HG03045 (cell line): ENCODE measurements around the gene UBE2Q2.
"Not testable (repeated sequence)": the region's sequence is repeated elsewhere in the genome, so short reads cannot be mapped to it uniquely, and the experiment has no call there.

Source experiments
- ATAC-seq: cut with Tn5 transposase; IDR thresholded peaks from one replicate; pipeline ENCODE4 v1.9.1; 2021; ENCODE audit warnings: mild to moderate bottlenecking, moderate library complexity; ENCODE audit not compliant: unreplicated experiment

Gene UBE2Q2

DNA sequence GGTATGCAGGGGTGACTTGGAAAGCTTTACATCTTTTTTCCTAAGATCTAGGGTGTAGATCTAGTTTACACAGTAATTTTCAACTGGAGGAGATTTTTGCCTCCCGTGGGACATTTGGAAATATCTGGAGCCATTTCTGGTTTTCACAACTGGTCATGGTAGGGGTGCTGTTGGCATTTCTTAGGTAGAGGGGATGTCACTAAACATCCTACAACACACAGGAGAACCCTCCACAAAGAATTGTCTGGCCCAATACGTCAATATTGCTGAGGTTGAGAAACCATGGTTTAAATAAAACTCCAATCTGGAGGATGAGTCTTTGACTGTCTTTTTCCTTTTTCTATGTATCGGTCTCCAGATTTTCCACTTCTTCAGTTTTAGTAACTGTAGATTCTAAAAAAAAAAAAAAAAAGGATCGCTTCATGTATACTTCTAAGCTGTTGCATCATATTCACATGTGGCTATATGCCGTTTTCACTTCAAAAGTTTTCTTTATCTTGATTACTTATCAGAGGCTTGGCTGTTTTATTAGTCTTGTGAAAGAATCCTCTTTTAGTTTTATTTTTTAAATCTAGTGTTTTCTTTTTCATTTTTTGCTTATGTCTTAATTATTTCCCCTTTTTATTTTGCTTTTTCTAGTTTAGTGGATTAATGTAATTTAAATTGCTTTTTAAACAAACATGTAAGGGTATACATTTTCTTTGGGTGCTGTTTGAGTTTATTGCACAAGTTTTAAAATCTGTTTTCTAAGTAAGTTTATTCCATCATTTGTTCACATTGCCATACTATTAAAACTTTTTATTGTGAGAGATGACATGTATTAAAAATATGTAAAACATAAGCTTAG lies 21.2 kb downstream of the UBE2Q2 start:
- no peak for ATAC-seq

DNA sequence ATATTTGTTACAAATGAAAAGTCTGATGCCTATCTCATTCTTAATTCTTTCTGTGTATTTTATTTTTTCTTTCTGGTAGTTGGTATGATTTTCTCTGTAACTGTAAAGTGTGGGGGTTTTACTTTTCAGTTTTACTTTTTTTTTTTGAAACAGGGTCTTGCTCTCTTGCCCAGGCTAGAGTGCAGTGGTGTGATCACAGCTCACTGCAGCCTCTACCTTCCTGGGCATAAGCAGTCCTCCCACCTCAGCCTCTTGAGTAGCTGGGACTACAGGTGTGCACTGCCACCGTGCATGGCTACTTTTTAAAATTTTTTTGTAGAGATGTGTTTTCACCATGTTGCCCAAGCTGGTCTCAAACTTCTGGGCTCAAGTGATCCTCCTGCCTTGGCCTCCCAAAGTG lies 22.8 kb downstream of the UBE2Q2 start:
- not testable (repeated sequence) for ATAC-seq

DNA sequence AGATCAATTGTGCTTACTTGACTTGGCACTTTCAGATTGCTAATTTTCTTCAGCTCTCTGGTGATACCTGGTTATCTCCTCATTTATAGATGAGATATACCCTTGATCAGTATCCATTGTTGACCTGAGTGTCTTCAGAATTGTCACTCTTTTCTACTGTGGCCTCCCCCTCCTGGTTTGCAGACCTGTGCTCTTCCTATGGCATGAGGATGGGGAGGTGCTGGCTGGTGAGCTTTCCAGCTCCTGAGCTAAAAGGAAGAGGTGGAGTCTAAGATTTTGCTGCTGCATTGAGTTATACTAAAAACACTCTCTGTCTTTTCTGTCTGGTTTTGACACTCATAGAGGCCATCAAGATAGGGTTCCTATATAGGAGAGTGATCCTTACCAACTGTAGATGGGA lies 23.7 kb downstream of the UBE2Q2 start:
- ATAC-seq, result no peak

DNA sequence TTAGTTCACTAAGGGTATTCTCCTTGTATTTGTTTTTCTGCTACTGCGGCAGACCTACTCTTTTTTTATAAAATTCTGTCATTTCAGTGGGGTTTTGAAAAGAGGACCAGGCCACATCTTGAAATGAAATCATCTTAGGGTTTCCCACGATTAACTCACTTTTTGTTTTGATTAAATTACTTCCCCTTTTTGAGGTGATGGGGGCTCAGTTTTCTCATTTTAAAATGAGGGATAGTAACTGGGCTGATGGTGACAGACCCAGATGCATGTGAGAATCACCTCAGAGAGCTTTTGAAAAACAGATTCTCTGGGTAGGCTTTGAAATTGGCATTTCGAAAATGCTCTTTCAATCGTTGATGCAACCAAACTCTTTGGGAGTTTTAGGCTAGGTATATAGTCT lies 24.2 kb downstream of the UBE2Q2 start:
- ATAC-seq, result no peak

DNA sequence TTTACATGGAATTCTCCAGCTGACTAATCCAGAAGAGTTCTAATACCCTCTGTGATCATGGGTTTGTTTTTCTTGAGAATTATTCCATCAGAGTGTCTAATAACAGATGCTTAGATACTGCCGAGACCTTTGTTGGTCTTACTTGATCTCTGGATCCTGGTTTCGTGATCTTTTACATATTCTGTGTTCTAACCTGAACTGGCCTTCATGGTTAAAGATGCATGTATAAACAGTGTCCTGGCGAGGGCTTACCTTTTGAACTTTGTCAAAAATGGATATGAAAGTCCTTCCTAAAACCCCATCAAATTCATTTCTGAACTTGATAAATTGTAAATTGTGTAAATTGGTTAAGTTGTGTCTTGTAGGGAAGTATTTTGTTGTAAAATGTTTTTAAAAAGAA lies 24.8 kb downstream of the UBE2Q2 start:
- no peak for ATAC-seq

DNA sequence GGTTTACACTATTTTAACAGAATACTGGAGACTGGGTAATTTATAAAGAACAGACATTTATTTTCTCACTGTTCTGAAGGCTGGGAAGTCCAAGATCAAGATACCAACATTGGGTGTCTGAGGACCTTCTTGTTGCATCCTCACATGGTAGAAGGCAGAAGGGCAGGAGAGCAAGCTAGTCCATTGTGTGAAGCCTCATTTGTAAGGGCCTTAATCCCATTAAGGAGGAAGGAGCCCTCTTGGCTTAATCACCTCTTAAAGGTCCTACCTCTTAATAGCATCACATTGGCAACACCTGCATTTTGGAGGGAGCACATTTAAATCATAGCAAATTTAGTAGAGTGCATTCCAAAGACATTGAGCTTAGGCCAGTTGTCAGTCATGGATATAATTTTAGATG lies 26.2 kb downstream of the UBE2Q2 start:
- ATAC-seq, result no peak

DNA sequence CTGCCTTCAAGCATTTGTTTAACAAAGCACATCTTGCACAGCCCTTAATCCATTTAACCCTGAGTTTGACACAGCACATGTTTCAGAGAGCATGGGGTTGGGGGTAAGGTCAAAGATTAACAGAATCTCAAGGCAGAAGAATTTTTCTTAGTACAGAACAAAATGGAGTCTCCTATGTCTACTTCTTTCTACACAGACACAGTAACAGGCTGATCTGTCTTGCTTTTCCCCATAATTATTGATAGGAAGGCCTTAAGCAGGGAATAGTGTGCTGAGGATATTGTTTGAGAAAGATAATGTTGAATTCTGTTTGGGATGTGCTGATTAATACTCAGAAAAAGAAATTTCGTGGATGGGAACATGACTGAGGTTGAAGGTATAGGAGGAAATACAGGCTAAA lies 28.3 kb downstream of the UBE2Q2 start:
- not testable (repeated sequence) for ATAC-seq

DNA sequence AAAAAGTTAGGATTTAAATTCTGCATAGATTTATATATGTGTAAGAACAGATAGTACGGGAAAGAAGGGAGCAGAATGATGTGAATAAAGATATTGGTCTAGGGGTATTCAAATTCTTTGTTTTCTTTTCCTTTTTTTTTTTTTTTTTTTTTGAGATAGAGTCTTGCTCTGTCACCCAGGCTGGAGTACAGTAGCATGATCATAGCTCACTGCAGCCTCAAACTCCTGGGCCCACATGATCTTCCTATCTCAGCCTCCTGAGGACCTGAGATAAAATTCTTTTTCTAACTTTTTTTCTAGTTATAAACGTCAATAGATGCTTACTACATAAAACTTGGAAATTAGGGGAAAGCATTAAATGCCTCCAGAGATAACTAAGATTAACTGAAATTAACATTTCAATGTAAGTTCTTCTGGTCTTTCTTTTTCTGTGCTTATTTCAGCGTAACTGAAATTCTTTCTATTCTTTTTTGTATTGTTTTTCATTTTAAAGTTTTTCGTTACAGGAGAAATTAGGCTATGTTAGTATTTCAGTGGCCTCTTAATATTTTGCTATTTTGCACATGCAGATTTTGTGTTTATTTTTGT lies 29.2 kb downstream of the UBE2Q2 start:
- ATAC-seq, result no peak

DNA sequence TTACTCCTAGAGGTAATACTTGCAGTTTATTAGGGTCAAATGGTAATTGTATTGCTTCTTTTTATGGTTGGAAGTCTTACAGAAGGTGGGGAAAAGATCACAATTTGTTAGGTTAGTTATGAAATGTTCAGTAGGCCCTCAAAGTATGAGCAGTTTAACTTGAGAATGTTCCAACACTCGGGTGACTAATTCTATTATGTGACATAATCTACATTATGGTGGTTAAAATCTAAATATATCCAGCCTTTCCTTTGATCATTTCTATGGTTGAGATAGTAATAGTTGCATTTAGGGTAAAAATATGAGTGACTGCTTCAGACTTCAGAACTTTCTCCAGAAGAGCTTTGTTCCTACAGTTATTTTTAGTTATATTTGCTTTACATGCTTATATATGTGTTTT lies 40.8 kb downstream of the UBE2Q2 start:
- ATAC-seq, result no peak

DNA sequence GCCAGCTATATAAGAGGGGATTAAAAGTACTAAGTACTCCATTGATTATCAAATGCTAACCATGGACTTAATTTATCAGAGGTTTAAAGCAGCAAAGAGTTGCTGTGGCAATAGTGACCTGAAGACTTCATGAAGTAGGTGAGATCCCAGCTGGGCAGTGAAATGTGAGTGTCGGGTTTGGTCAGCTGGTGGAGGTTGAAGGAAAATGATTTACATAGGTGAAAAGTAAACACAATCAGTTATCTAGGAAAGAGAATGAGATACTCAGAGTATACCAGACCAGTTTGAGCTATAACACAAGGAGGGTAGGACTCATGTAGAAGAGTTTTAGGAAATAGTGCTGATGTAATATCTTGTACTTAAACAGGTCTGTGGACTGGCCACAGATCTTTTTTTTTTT lies 43.9 kb downstream of the UBE2Q2 start:
- no peak for ATAC-seq

DNA sequence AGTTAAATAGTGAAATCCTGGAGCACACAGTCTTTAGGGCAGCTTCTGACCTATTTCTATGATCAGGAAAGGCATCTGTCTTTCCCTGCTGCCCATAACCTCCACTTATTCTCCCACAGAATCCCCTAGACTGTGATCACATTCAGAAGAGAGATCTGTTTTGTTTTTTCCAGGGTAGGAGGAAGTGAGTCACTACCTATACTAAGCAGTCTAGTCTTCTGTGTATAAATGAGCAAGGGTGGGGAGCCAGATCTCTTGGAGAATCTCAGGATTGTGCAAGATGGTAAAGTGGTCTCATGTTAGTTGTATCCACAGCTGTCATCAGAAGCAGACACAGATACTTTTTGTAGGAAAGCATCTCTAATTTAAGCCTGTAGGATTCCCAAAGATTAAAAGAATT lies 48.6 kb downstream of the UBE2Q2 start:
- ATAC-seq, result no peak

DNA sequence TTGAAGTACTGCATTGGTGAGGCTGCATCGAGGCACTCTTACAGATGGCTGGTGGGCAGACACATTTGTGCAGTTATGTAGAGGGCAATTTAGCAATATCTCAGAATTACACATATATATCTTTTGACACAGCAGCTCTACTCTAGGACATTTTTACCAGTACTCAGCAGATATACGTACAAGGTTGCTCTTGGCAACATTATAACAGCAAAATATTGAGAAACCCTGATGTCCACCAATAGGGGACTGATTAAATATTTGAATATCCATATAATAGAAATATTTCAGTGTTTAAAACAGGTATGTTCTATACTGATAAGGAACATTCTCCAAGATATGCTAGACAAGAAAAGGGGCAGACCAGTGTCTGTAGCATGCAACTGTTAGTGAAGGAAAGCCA lies 52.5 kb downstream of the UBE2Q2 start:
- ATAC-seq, result no peak

DNA sequence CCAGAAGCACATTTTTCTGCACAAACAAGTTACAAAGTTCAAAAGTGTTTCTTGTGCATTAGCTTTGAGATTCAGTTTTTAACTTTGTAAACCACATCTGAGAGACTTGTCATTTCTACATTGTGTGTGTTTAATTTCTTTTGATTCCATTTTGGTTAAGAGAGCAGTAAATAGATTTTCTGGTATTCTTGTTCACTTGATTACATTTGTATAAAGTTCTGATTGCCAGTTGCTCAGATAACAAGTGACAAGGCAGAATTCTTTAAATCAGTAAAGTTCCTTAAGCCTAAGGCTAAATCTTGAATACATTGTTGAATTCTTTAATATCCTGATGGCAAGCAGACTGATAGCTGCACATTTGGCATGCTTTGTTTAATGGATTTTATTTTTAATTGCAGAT lies 57.3 kb downstream of the UBE2Q2 start:
- ATAC-seq, result no peak

DNA sequence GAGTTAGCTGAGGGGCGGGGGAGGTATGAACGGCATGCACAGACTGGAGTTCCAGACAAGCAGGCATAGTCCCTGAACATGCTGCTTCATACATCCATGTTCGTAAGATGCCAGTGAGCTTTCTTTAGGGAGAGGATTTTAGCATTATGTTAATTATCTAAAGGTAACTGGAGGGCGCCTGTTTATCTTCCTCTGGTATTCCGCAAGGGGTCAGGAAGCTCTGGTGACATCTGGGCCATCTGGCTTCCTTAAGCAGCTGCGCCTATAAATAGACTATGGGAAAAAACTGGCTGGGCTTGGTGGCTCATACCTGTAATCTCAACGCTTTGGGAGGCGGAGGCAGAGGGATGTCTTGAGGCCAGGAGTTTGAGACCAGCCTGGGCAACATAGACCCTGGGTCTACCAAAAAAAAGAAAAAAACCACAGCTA lies 58.9 kb downstream of the UBE2Q2 start:
- no peak for ATAC-seq

DNA sequence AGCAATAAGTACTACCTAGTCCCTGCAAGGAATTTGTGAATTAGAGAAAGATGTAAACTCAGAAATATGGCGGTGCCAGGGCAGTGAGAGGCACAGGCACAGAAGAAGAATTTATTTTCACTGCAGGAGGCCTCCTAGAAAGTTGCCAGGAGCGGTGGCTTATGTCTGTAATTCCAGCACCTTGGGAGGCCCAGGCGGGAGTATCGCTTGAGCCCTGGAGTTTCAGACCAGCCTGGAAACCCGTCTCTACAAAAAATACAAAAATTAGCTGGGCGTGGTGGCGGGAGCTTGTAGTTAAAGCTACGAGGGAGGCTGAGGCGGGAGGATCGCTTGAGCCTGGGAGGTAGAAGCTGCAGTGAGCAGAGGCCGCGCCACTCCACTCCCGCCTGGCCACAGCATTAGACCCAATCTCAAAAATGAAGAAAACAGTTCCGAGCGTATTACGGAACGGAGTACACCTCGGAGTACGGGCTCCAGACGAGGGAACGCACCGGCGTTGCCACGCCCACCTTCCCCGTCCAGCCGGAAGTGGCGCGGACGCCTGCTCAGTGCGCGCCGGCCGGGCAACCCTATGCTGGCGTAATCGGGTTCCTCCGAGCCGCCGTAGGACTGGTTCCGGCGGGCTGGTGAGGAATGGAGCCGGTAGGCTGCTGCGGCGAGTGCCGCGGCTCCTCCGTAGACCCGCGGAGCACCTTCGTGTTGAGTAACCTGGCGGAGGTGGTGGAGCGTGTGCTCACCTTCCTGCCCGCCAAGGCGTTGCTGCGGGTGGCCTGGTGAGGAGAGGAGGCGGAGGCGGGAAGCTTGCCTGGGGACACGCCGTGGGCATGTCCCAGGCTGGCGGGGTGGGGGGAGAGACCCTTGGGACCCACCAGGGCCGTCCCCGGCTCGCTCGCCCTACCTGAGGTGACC lies 60.3 kb downstream of the UBE2Q2 start, which contains the start of gene FBXO22:
TSS of gene FBXO22 (plus strand) at position 548 of the 909 bp plus-strand sequence. CDS start at position 634, 86 bp downstream.
- peak; percentile 88 for ATAC-seq

DNA sequence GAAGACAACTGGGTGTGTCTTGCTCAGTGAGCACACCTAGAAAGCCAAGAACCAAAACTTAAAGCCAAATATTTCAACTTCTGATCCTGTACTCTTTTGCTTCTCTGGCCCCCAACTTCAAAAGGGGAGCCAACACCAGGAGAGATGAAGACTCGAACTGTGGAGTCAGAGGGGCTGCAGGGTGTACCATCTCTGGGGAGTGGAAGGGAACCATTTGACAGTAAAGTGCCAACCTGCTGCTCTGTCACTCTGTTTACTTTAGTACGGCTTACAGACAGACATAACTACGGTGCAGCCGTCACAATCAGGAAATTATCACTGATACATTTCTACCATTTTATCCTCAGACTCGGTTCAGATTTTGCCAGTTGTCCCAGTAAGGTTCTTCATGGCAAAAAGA lies 62.0 kb downstream of the UBE2Q2 start:
- no peak for ATAC-seq

DNA sequence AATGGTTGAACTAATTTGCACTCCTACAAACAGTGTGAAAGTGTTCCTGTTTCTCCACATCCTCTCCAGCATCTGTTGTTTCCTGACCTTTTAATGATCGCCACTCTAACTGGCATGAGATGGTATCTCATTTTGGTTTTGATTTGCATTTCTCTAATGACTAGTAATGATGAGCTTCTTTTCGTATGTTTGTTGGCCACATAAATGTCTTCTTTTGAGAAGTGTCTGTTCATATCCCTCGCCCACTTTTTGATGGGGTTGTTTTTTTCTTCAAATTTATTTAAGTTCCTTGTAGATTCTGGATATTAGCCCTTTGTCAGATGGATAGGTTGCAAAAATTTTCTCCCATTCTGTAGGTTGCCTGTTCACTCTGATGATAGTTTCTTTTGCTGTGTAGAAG lies 67.1 kb downstream of the UBE2Q2 start:
- ATAC-seq, result not testable (repeated sequence)

DNA sequence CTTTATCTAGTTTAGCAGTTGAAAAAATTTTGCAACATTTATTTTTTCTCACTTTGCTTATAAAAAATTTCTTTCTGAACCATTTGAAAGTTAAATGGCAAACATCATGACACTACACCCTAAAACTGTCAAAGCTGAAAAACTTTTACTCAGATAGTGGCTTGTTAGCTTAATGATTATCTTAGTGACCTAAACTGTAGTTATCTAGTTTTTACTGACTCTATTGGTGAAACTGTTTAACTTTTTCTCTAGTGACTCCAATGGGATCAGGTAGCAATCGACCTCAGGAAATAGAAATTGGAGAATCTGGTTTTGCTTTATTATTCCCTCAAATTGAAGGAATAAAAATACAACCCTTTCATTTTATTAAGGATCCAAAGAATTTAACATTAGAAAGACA lies 73.7 kb downstream of the UBE2Q2 start:
- no peak for ATAC-seq

DNA sequence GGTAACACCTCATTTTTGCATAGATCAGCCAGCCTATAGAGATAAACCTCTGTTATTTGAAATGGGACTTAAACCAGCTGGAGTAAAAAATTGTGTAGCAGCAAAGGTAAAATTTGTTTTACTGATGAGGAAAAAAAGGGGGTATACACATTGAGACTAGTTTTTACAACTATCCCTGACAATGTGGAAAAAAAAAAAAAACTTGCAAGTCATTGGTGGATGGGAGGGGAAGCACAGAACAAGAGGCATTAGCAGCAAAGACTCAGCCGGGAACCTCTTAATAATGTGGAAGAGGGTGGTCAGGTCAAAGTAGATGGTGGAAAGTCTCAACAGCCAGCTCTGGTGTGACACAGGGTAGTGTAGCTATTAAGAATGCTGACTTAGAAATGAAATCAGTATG lies 74.9 kb downstream of the UBE2Q2 start:
- no peak for ATAC-seq

DNA sequence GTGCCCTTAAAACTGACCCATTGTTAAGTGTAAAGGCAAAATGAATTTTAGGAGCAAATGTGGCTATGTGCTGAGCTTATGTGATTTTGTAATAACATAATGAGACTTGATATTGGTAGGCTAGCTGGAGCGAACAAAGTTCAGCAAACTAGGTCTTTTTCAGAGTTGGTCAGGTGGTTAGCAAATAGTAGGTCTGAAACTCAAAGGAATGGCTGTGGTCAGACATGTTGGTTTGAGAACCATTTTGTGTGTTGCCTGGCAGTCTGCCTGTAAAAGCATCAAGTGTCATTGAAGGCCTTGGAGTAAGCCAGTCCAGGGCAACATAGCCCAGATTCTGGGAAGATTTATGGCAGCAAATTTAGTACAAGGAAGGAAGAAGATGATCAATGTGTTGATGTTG lies 76.8 kb downstream of the UBE2Q2 start:
- no peak for ATAC-seq
